GM12801 (cell line): ENCODE measurements around the gene FXYD1.

ENCODE experiments used
- TF ChIP-seq, protein P1 (sequence below): IDR thresholded peaks from one replicate; pipeline ENCODE4 v1.5.1; 2011; ENCODE audit warnings: control low read depth; ENCODE audit not compliant: insufficient read length; ENCODE audit errors: extremely low read depth

FXYD1 gene

GRCh38 chr19:35118268-35119020, 20.2 kb upstream of the FXYD1 start:
- TF ChIP-seq, protein P1, sequence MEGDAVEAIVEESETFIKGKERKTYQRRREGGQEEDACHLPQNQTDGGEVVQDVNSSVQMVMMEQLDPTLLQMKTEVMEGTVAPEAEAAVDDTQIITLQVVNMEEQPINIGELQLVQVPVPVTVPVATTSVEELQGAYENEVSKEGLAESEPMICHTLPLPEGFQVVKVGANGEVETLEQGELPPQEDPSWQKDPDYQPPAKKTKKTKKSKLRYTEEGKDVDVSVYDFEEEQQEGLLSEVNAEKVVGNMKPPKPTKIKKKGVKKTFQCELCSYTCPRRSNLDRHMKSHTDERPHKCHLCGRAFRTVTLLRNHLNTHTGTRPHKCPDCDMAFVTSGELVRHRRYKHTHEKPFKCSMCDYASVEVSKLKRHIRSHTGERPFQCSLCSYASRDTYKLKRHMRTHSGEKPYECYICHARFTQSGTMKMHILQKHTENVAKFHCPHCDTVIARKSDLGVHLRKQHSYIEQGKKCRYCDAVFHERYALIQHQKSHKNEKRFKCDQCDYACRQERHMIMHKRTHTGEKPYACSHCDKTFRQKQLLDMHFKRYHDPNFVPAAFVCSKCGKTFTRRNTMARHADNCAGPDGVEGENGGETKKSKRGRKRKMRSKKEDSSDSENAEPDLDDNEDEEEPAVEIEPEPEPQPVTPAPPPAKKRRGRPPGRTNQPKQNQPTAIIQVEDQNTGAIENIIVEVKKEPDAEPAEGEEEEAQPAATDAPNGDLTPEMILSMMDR = no peak

GRCh38 chr19:35119091-35119490, 19.5 kb upstream of the FXYD1 start:
- TF ChIP-seq, protein P1 = no peak

GRCh38 chr19:35119578-35120155, 19.0 kb upstream of the FXYD1 start:
- TF ChIP-seq, protein P1 = no peak

DNA sequence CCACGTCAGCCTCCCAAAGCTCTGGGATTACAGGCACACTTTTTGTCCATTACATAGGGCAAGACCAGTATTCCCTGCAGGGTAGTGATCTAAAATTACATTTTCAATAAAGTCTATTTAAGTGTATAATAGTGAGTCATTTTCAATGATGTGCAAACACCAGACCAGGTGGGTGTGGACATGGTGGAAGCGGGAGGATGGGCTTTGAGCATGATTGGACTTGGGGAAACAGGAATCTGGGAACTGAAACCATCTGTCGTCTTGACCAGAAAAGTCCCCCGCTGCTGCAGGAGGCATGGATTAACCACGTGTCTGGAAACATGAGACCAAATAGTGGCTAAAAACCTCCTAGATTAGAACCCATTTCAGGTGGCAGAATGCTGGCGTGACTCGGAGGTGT, 18.1 kb upstream of the FXYD1 start:
- TF ChIP-seq, protein P1 = no peak

DNA sequence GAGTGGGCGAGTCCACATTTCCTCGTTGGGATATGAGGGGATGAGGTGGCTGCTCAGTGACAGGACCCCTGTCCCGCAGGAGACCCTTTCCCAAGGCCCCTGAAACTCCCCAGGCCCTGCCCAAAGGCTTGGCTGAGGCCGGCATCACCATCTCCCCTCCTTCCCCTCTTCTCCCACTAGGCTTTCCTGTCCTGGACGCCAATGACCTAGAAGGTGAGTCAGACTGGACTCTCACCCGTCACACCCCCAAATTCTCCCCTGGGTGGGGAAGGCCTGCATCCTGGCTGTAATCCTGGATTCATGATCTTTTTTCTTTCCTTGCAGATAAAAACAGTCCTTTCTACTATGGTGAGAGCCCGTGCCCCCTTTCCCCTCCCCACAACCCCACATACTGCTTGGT, 17.7 kb upstream of the FXYD1 start:
- TF ChIP-seq, protein P1 = no peak

- TF ChIP-seq, protein P1 = no peak
Measured at GRCh38 chr19:35122687-35123551, 15.7 kb upstream of the FXYD1 start.

DNA sequence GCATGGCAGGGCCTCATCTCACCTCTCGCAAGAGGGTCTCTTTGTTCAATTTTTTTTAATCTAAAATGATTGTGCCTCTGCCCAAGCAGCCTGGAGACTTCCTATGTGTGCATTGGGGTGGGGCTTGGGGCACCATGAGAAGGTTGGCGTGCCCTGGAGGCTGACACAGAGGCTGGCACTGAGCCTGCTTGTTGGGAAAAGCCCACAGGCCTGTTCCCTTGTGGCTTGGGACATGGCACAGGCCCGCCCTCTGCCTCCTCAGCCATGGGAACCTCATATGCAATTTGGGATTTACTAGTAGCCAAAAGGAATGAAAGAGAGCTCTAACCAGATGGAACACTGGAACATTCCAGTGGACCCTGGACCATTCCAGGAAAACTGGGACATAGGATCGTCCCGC, 15.1 kb upstream of the FXYD1 start:
- TF ChIP-seq, protein P1 = no peak
